OCI-LY3 (cell line): Measurements from ENCODE around the gene DCTN5.

ENCODE experiments used
- H2AFZ ChIP-seq: fragments of 200-600, 300-600 bp; shearing (Covaris generic); 2 replicates; pipeline ENCODE4 v1.6.0; 2014; ENCODE audit warnings: antibody characterized with exemption, low read depth, low read length
- H3K27ac ChIP-seq: fragments of 200-600, 300-600 bp; sonication (generic); 2 replicates; pipeline ENCODE4 v1.5.1; 2014; ENCODE audit warnings: mild to moderate bottlenecking, low read length, moderate library complexity, mixed read lengths
- H3K27me3 ChIP-seq: fragments of 200-600, 300-600 bp; sonication (generic); 2 replicates; pipeline ENCODE4 v1.6.1; 2014; ENCODE audit warnings: low read depth, low read length, mixed read lengths
- H3K36me3 ChIP-seq: fragments of 200-600, 300-600 bp; sonication (generic); replicated peaks from 2 replicates; pipeline ENCODE3; 2014; ENCODE audit warnings: low read depth, low read length, mixed read lengths
- H3K4me1 ChIP-seq: fragments of 300-600, 200-600 bp; sonication (generic); 2 replicates; pipeline ENCODE4 v1.6.1; 2014; ENCODE audit warnings: low read length, mixed read lengths
- H3K4me2 ChIP-seq: fragments of 200-600, 300-600 bp; sonication (generic); 2 replicates; pipeline ENCODE4 v1.6.1; 2014; ENCODE audit warnings: low read length, mixed read lengths
- H3K4me3 ChIP-seq: fragments of 300-600, 200-600 bp; sonication (generic); 2 replicates; pipeline ENCODE4 v1.5.1; 2014; ENCODE audit warnings: antibody characterized with exemption, mild to moderate bottlenecking, low read length, moderate library complexity
- H3K79me2 ChIP-seq: fragments of 300-600, 200-600 bp; shearing (Covaris generic); 2 replicates; pipeline ENCODE4 v1.6.1; 2014; ENCODE audit warnings: mild to moderate bottlenecking, low read length, mixed read lengths
- H3K9ac ChIP-seq: fragments of 300-600, 200-600 bp; shearing (Covaris generic); 2 replicates; pipeline ENCODE4 v1.6.0; 2014; ENCODE audit warnings: mild to moderate bottlenecking, low read length, moderate library complexity
- H3K9me3 ChIP-seq: fragments of 200-600, 300-600 bp; shearing (Covaris generic); 2 replicates; pipeline ENCODE4 v1.6.1; 2014; ENCODE audit warnings: low read length, mixed read lengths; ENCODE audit not compliant: insufficient read depth
- H4K20me1 ChIP-seq: fragments of 200-600, 300-600 bp; sonication (generic); 2 replicates; pipeline ENCODE4 v1.6.1; 2016; ENCODE audit warnings: low read length, mixed read lengths; ENCODE audit not compliant: insufficient read depth
- CTCF ChIP-seq: fragments of 200-600, 300-600 bp; sonication (generic); IDR thresholded peaks from 2 replicates; pipeline ENCODE4 v1.5.1; 2014; ENCODE audit warnings: antibody characterized with exemption, low read length, low read depth
- EZH2phosphoT487 ChIP-seq: fragments of 200-600 bp; shearing (Covaris generic); IDR thresholded peaks from 2 replicates; pipeline ENCODE4 v1.6.1; 2018; ENCODE audit warnings: antibody characterized with exemption, mixed run types, low read depth

The DCTN5 gene

GRCh38 chr16:23678430-23679273 is 37.4 kb downstream of the DCTN5 start, which contains the start of gene PLK1:
TSS of gene PLK1 (plus strand) at chr16:23678889. CDS start at chr16:23678933, 44 bp downstream.
- H3K36me3 ChIP-seq = peaks cover 49% of the 10 kb centered on the region
- H3K4me3 ChIP-seq = peak within 1 kb of the TSS; percentile 87
- H3K27ac ChIP-seq = peak within 1 kb of the TSS; percentile 58

GRCh38 chr16:23679274-23679985 is 38.2 kb downstream of the DCTN5 start:
- H3K9me3 ChIP-seq = no peaks in the 10 kb centered on the region
- no peaks in the 10 kb centered on the region for H3K27me3 ChIP-seq
- peak overlapping the region; percentile 88 for H3K9ac ChIP-seq
- peaks cover 52% of the 10 kb centered on the region for H3K36me3 ChIP-seq
- H4K20me1 ChIP-seq = peaks cover 38% of the 10 kb centered on the region
- peak overlapping the region; percentile 87 for H3K4me3 ChIP-seq
- no peak overlapping the region for H2AFZ ChIP-seq
- TF ChIP-seq CTCF (no peak), EZH2phosphoT487 (no peak)
- H3K4me2 ChIP-seq = peak overlapping the region; percentile 96
- peak overlapping the region; percentile 58 for H3K27ac ChIP-seq
- H3K4me1 ChIP-seq = peaks cover 17% of the 10 kb centered on the region
- peaks cover 48% of the 10 kb centered on the region for H3K79me2 ChIP-seq

More at GRCh38 chr16:23678430-23679273, 37.4 kb downstream of the DCTN5 start, which contains the start of gene PLK1:
- Histone ChIP-seq H3K9ac (peak within 1 kb of the TSS; percentile 88), H3K9me3 (no peaks in the 10 kb centered on the region), H4K20me1 (peaks cover 36% of the 10 kb centered on the region), H3K4me1 (peaks cover 22% of the 10 kb centered on the region), H3K4me2 (peak within 1 kb of the TSS; percentile 96), H2AFZ (no peak within 1 kb of the TSS), H3K27me3 (no peaks in the 10 kb centered on the region), H3K79me2 (peaks cover 43% of the 10 kb centered on the region)
- TF ChIP-seq CTCF (peak; percentile 43), EZH2phosphoT487 (no peak)

- H2AFZ ChIP-seq = no peak overlapping the region
- H3K4me1 ChIP-seq = peaks cover 17% of the 10 kb centered on the region
- H3K9me3 ChIP-seq = no peaks in the 10 kb centered on the region
- H3K27ac ChIP-seq = peak overlapping the region; percentile 58
- H3K36me3 ChIP-seq = peaks cover 48% of the 10 kb centered on the region
- H3K27me3 ChIP-seq = no peaks in the 10 kb centered on the region
- peaks cover 48% of the 10 kb centered on the region for H3K79me2 ChIP-seq
- peaks cover 38% of the 10 kb centered on the region for H4K20me1 ChIP-seq
- H3K4me3 ChIP-seq = peak overlapping the region; percentile 87
- H3K4me2 ChIP-seq = peak overlapping the region; percentile 96
- TF ChIP-seq CTCF = no peak
- TF ChIP-seq EZH2phosphoT487 = no peak
- H3K9ac ChIP-seq = peak overlapping the region; percentile 88
Observed at GRCh38 chr16:23679986-23680336, 38.7 kb downstream of the DCTN5 start.

- Histone ChIP-seq H3K36me3 (peaks cover 56% of the 10 kb centered on the region), H2AFZ (no peak overlapping the region), H3K27me3 (no peaks in the 10 kb centered on the region), H3K4me3 (no peak overlapping the region), H3K9me3 (no peaks in the 10 kb centered on the region), H3K4me2 (no peak overlapping the region), H3K4me1 (peaks cover 17% of the 10 kb centered on the region), H4K20me1 (peaks cover 41% of the 10 kb centered on the region), H3K27ac (no peak overlapping the region), H3K9ac (no peak overlapping the region), H3K79me2 (peaks cover 48% of the 10 kb centered on the region)
- TF ChIP-seq EZH2phosphoT487 (no peak), CTCF (no peak)
Observed at GRCh38 chr16:23682181-23682580, 40.9 kb downstream of the DCTN5 start.
